Peyer's patch (tissue), 4 donors: ENCODE results near the gene GID8. TPM values are rescaled to one million over a fixed set of nuclear protein-coding genes. Genes with fewer than 3 reads are reported as not detected.

ENCODE experiments used
- DNase-seq, 3 donors: peaks; one replicate each; pipeline ENCODE4 v3.0.0-alpha.2; 2017 to 2019
- H3K27ac ChIP-seq, 4 donors: fragments of 200-600 bp; sonication (generic); one replicate each; pipeline ENCODE4 v1.5.1; 2016 to 2019
- H3K27me3 ChIP-seq, 2 donors: fragments of 200-600 bp; sonication (generic); one replicate each; pipeline ENCODE4 v1.5.1; 2019
- H3K36me3 ChIP-seq, 3 donors: fragments of 200-600 bp; sonication (generic); one replicate each; pipeline ENCODE4 v1.5.1; 2016 to 2019
- H3K4me1 ChIP-seq, 4 donors: fragments of 200-600 bp; sonication (generic); one replicate each; pipeline ENCODE4 v1.5.1; 2016 to 2019
- H3K4me3 ChIP-seq, 4 donors: fragments of 200-600 bp; sonication (generic); 1 replicate in 3 of 4; 2 replicates in 1 of 4; pipeline ENCODE4 v1.5.1; 2016 to 2019; ENCODE audit warnings: mild to moderate bottlenecking in 1 of 4
- H3K9me3 ChIP-seq, 4 donors: fragments of 200-600 bp; sonication (generic); one replicate each; pipeline ENCODE4 v1.5.1; 2016 to 2019; ENCODE audit warnings: mild to moderate bottlenecking in 1 of 4
- CTCF ChIP-seq, 6 experiments: fragments of 450-650 bp in 4 of 6; fragments of 200-600 bp in 2 of 6; sonication (generic) in 1 of 6; IDR thresholded peaks; one replicate each; pipeline ENCODE4 v1.5.1; 2017 to 2019; ENCODE audit warnings: antibody characterized with exemption in 6 of 6, mild to moderate bottlenecking in 3 of 6, moderate library complexity in 1 of 6
- POLR2A ChIP-seq, 2 donors: fragments of 450-650 bp; IDR thresholded peaks; one replicate each; pipeline ENCODE4 v1.5.1; 2017; ENCODE audit warnings: antibody characterized with exemption in 2 of 2, mild to moderate bottlenecking in 2 of 2, moderate library complexity in 2 of 2
- total RNA-seq, 4 donors: library from RNA; depleted of rRNA; stranded (reverse); fragments of >200 nt; gene quantifications; one replicate each; pipeline ENCODE4 v1.1.0, GENCODE V29; 2016

The GID8 gene
- total RNA-seq, 4 donors from 2014 or later: 22.3 to 26.5 (median 24.0) TPM

DNA sequence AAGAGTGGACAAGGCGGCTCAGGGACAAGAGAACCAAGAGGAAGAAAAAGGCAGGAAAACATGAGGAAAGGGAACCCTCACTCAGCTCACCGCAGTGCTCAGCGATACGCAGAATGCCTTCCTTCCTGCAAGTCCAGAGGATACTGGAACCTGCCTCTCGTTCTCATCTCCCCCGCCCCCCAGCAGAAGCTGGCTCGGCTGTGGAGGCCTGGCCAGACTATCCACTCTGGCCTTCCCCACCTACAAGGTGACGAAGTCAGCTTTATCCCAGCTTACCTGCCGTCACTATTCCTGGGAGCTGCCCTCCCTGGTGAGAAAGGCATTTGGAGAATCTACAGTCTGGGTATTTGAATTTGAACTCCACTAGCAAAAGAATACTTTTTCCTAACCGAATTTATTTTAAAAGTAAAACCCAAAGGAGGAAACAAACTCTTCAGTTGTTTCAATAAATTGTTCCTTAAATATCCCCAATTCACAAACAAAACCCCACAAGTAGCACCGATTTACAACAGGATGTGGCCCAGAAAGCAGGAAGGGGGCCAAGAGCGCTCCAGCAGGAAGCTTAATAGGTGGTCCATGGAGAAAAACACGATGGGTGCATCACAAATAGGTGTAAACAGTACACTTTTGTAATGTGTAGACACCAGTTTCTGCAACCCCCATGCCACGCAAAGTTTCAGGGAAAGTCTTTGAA is 9.6 kb upstream of the GID8 start:
- Histone ChIP-seq H3K4me3 (peak overlapping the region; percentile 54 to 64 (median 60)), H3K9me3 (no peaks in the 10 kb centered on the region), H3K27ac (peak overlapping the region; percentile 73 to 99 (median 94)), H3K36me3 (no peaks in the 10 kb centered on the region), H3K27me3 (no peaks in the 10 kb centered on the region), H3K4me1 (peaks cover 7 to 50% (median 20%) of the 10 kb centered on the region in 4 donors)
- DNase-seq: peak in 2 of 3 donors; percentile 57 to 59
- no peak for TF ChIP-seq POLR2A (IDR thresholded peaks at IDR 0.05)
- no peak for TF ChIP-seq CTCF (IDR thresholded peaks at IDR 0.05)

- H3K4me1 ChIP-seq: peaks cover 7 to 43% (median 16%) of the 10 kb centered on the region in 4 donors
- H3K27ac ChIP-seq: peak overlapping the region; percentile 73 to 99 (median 94)
- H3K36me3 ChIP-seq: peaks cover 0 to 2% (median 0%) of the 10 kb centered on the region in 3 donors
- no peaks in the 10 kb centered on the region for H3K27me3 ChIP-seq
- DNase-seq: peak; percentile 65 to 87 (median 83)
- no peak for TF ChIP-seq CTCF (IDR thresholded peaks at IDR 0.05)
- peak; percentile 41 to 71 for TF ChIP-seq POLR2A (IDR thresholded peaks at IDR 0.05)
- no peaks in the 10 kb centered on the region for H3K9me3 ChIP-seq
- peak overlapping the region; percentile 54 to 64 (median 60) for H3K4me3 ChIP-seq
Measured at GRCh38 chr20:62929051-62929538, 8.9 kb upstream of the GID8 start.

- Histone ChIP-seq H3K4me3 (no peak overlapping the region), H3K27me3 (no peaks in the 10 kb centered on the region), H3K9me3 (no peaks in the 10 kb centered on the region), H3K4me1 (peaks cover 7 to 44% (median 18%) of the 10 kb centered on the region in 4 donors), H3K36me3 (peaks cover 0 to 6% (median 0%) of the 10 kb centered on the region in 3 donors), H3K27ac (no peak overlapping the region)
- peak in 1 of 3 donors; percentile 37 for DNase-seq
- no peak for TF ChIP-seq POLR2A (IDR thresholded peaks at IDR 0.05)
- TF ChIP-seq CTCF (IDR thresholded peaks at IDR 0.05): no peak
Measured at GRCh38 chr20:62931464-62931863, 6.5 kb upstream of the GID8 start.

GRCh38 chr20:62933966-62934365 is 4.0 kb upstream of the GID8 start:
- Histone ChIP-seq H3K27me3 (no peaks in the 10 kb centered on the region), H3K9me3 (no peaks in the 10 kb centered on the region), H3K27ac (no peak overlapping the region), H3K36me3 (peaks cover 0 to 6% (median 0%) of the 10 kb centered on the region in 3 donors), H3K4me3 (no peak overlapping the region), H3K4me1 (peaks cover 0 to 30% (median 9%) of the 10 kb centered on the region in 4 donors)
- TF ChIP-seq CTCF (IDR thresholded peaks at IDR 0.05): no peak
- no peak for TF ChIP-seq POLR2A (IDR thresholded peaks at IDR 0.05)
- peak in 1 of 3 donors; percentile 32 for DNase-seq

DNA sequence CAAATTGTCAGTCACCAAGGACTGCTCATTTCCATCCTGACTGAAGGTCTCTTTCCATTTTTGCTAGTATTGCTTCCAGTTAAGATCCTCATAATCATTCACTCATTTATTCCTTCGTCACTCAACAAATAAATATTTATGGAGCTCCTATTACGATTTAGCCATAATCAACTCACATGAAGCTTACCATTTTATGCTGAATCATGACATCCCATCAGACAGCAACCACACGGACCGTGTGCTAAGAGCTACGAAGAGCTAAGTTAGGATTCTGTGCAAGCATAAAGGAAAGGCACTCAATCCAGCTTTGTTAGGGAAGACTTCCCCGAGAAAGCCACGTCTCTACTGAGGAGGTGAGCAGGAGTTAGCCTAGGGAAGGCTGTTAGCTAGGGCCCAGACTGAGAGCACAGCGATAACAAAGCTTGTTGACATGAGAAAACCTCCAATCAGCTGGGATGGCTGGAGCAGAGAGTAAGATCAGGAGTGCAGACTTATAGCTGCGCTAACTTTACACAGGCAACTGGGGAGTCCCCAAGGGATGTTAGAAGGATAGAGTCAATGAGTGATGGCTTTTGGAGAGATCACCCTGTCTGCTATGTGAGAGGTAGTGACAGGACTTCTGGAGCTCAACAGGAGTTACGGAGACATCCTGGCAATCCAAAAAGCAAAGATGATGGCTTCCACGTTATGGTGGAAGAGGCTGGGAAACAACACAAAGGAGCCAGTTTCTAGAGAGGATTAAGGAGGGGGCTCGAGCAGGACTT is 2.6 kb upstream of the GID8 start:
- peaks cover 0 to 6% (median 0%) of the 10 kb centered on the region in 3 donors for H3K36me3 ChIP-seq
- H3K27ac ChIP-seq: no peak overlapping the region
- H3K27me3 ChIP-seq: no peaks in the 10 kb centered on the region
- TF ChIP-seq POLR2A (IDR thresholded peaks at IDR 0.05): no peak
- TF ChIP-seq CTCF (IDR thresholded peaks at IDR 0.05): no peak
- no peak for DNase-seq
- peaks cover 0 to 28% (median 16%) of the 10 kb centered on the region in 4 donors for H3K4me1 ChIP-seq
- H3K9me3 ChIP-seq: no peaks in the 10 kb centered on the region
- H3K4me3 ChIP-seq: no peak overlapping the region
